Stimulated activated CD8-positive, alpha-beta memory T cell treated with anti-CD3 and anti-CD28 coated beads, Interleukin-7, amount 100 ng/mL, for 1 hour (primary cell): ENCODE data around the gene ARAP1.

ENCODE experiments used
- DNase-seq, 2 donors: peaks; one replicate each; pipeline ENCODE4 v3.0.0-alpha.2; 2020; ENCODE audit warnings: low read depth in 2 of 2

Gene ARAP1

DNA sequence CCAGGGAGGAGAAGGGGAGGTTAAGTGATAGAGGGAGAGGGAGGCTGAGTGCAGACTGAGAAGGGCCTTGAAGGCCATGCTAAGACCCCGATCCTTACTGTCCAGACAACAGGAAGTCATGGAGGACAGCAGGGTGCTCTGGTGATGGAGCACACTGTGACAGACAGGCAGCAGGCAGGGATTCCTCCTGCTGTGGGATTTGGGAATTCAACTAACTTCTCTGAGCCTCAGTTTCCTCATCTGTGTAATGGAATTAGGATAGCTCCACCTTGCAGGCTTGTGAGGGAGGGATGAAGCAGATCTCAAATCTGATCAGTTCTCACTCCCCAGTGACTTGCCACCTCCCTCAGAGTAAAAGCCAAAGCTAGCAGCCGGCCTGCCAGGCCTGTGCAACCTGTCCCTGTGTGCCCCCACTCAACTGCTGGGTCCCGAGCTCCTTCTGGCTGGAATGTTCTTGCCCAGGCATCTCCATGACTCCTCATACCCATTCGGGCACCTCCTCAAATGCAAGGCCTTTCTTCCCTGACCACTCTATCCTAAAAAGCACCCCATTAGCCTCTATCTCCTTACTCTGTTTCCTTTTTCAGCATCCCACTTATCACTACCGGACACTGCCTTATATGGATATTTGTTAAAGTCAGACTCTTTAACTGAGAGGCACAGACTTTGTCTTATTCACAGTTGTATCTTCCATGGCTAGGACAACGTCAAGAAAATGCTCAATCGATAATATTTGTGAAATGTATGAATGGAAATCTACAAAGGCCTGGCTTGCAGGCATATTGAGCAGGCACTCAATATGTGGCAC lies 9.5 kb downstream of the ARAP1 start:
- DNase-seq, result no peak

DNA sequence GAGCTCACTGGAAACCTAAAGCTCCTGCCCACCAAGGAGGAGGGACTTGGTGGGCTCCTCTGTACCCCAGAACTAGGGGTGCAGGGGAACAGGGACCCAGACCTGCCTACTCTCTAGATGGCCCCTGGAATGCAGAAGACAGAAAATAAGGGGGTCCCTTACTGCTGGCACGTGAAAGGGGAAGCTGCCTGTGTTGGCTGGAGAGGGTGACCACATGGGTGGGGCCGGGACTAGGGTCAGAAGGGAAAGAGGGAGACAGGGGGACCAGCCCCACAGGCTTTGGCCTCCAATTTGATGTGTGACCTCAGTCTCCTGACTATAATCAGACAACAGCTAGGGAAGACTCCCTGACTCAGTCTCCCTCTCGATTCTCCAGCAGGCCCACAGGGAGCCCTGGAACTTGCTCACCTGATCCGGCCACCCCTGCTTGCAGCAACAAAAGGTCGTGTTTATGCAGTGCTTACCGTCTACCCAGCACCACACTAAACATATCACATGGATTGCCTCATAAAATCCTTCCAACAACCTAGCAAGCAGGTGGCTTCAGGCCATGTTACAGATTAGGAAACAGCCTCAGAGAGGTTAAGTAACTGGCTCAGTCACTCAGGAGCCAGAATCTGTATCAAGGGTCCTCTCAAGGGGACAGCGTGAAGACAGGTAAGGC lies 10.2 kb downstream of the ARAP1 start:
- no peak for DNase-seq

DNA sequence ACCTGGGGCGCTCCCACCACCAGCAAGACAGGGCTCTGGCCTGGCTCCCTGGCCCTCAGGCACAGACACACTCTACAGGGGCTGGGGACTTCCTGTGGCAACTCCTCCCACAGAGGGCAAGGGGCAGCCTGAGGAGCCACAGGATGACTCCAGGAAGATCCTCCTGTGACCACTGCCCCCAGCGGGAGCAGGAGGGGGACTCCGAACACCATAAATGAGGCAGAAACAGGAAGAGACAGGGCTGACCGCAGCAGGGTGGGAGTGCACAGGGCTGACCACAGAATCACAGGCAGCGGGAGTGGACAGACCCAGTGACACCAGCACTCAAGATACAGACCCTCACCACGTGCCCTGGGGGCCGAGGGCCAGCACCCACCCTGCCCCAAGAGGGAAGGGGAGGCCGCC lies 10.8 kb downstream of the ARAP1 start:
- no peak for DNase-seq

DNA sequence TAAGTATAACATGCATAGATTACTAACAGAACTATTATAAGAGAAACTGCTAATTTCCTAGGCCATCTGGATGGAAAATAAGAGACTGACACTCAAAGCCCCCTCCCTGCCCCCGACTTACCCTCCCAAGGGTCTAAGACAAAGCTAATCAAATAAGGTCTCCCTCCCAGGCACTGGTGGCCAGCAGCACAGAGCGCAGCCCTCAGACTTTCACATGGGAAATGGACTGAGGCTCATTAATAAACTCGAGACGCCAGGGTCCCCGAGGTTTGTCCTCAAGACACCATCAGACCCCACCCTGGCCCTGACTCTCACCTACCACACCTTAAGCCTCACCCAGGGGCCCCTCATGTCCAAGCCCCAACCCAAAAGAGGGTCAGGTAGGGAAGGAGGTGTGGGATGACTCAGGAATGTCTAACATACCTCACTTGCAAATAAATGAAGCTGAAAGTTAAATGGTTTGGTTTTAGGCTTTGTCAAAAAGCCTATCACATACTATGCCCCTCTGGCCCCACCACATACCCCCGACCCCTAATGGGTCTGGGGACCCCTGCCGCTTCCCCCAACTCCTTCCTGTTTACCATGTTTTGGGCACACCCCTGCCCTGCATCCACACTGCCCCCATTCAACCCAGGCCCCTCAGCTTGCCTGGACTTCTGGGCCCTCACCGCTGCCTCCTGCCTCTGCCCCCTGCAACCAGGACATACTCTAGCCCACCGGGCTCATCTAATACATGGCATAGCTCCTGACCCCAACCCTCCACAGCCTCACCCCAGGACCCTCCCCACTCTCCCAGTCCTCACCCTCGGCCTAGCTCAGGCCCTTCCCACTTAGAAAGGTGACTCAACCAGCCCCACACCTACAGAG lies 11.4 kb downstream of the ARAP1 start:
- no peak for DNase-seq

DNA sequence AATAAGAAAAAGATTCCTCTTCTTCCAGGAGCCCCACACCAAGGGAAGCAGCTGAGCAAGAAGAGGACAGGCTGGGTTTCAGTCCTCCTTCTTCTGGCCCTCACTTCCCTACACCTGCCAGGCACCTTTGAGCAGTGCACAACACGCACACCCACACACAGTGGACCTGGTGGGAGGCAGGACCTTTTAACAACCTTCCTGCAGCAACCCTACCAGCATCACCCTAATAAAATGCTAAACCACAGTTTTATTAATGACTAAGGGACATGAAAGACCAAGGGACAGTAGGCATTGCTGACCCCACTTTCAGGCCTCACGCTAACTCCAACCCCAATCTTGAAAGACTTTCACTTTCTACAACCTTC lies 12.2 kb downstream of the ARAP1 start:
- DNase-seq, result no peak

DNA sequence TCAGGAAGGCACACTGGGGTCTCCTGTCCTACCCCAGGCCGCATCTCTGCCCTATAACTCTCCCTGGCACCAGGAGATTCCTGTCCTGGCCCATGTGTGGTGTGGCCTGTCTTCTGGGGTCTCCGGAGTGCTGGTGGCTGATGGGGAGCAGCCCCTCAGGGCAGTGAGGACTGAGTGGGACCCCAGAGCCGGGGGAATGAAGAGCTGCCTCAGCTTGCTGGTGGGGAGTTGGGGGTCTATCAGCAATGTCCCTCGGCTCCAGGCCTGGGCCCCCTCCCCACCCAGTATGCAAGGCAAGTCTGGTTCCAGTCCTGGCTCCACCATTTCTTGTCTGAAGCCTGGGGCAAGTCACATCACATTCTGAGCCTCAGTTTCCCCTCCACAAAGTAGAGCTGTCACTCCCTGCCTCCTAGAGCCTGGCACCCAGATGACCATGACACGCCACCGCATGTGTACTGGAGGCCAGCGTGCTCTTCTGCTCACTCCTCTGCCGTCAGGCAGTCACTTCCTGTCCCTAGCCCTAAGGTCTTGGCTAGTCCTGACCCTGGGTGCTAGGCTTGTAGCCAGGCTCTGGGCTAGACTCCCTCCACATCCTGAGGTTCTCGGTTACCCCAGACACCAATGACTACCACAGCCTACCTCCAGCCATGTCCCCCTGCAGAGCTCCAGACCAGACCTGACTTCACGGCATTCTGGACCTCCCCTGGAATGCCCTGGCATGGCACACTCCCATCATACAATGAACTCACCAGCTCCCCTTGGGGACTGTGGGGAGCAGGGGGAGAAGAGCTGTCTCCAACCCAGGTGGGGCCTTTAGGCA lies 12.8 kb downstream of the ARAP1 start:
- DNase-seq, result no peak

DNA sequence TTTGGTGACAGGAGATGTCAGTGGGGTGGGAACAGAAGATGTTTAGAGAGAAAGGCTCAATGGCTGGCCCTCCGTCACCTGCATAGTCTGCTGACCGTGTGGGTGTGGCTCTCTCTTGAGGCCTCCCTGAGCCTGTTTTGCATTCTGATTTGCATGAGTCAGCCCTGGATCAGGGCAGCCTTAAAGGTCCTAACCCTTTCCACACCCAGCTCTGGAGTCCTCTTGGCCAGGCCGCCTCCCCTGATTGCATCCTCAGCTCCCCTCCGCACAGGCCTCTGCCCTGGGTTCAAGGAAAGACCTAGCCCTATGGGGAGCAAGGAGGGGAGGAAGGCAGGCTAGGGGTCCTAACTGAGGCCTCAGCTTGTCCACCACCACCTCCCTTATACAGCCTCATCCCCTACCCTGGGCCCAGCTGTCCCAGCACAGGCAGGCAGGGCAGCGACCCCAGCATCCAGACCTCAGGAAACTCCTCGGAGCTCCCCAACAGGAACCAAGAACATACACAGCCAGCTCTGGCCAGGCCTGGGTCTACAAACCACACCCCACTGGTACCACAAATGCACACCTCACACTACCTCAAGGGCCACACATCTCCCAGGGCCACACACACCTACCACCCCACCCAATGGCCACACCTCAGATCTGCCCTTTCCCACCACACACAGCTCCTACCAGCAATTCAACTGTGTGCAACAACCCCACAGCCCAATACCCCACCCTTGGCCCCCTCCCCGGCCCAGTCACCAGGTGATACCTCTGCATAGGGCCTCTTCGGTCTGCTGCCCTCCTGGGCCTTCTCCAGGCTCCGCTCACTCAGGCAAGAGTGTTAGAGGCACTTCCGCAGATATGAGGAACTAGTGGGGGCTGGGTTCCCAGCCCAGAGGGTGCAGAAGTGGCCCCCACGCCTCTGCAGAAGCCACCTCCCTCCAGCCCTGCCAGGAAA lies 13.7 kb downstream of the ARAP1 start:
- no peak for DNase-seq

DNA sequence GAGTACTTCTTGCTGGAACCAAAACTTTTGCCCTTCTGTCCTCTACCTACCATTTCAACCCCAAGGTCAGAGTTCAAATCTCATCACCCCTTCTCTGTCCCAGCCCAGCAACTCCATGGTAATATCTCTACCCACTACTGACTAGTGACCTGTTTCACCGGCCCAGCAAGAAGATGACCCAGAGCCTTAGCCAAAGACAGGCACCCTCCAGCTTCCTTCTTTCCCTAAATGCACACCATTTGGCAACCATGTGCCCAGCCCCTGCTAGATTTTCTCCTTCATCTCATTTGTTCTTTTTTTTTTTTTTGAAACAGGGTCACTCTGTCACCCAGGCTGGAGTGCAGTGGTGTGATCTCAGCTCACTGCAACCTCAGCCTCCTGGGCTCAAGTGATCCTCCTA lies 14.9 kb downstream of the ARAP1 start:
- DNase-seq, result no peak

DNA sequence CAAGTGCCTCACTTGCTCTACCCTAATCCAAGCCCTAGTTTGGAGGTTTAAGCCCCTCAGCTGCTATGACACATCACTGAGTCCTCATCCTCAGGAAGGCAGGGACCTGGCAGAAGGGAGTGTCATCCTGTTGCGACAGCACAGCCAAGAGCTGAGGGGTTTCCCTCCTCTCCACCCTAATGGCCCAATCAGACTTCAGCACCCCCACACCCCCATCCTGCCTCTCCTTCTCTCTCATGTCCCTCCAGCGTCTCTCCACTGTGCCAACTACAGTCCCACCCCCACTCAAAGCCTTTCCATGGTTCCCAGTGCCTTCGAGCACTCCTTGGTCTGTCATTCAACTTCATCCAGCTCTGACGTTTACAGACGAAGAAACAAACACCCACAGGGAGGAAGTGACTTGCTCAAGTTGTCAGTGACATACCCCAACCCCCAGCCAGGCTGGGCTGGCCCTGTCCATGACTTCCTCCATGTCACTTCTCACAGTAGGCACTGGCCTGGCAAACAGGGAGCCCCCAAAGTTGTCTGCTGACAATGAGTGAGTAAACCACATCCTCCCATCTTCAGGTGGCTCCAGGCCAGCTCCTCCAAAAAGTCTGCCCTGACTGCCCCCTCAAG lies 15.6 kb downstream of the ARAP1 start:
- DNase-seq, result peak; percentile 28 to 48

DNA sequence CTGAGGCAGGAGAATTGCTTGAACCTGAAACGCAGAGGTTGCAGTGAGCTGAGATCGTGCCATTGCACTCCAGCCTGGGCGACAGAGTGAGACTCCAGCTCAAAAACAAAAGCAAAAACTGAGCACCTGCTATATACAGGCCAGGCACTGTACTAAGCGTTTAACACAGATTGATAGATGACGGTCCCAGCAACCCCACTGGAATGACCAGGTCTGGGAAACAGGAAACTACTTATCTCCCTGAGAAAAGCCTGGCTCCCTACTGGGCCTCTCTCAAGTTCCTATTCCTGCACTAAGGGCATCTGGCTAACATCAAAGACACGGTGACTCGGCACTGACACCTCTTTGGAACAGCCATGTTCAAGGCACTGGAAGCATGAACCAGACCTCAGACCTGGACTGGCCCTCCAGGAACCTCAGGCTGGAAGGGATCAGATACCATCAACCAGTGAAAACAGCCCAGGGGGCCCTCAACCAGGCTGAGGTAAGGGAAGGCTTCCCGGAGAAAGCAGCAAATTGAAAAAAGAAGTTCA lies 16.6 kb downstream of the ARAP1 start:
- no peak for DNase-seq

DNA sequence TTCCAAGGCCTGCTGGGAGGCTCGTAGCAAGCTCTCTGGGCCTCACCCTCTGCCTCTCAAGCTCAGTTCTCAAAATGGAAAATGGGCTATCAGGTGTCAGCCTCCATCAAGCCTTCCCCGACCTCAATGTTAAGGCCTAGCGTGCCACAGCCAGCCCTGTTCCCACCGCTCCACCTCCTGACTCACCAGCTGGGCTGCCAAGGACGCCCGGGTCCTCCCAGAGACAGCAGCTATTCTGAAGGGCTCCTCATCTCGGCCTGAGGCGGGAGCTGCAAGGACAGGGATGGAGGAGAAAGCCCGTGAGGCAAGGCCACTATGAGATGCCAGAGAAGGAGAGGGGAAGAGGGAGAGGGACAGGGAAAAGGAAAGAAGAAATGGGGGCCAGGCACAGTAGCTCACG lies 19.9 kb downstream of the ARAP1 start:
- DNase-seq, result no peak

DNA sequence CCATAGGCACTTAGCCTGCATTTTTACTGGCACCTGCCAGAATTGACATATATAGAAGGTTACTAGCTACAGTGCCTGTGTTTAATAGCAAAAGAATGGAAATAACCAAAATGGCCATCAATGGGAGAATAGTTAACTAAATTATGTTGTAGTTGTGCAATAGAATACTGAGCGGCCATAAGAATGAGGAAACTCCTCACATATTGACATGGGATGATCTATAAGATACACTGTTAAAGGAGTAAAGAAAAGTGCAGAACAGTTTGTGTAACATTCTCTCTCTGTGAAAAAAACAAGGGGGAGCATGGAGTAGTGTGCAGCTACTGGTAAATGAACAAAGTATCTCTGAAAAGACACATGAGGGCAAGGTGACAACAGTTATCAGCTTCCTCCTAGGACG lies 21.5 kb downstream of the ARAP1 start:
- no peak for DNase-seq

DNA sequence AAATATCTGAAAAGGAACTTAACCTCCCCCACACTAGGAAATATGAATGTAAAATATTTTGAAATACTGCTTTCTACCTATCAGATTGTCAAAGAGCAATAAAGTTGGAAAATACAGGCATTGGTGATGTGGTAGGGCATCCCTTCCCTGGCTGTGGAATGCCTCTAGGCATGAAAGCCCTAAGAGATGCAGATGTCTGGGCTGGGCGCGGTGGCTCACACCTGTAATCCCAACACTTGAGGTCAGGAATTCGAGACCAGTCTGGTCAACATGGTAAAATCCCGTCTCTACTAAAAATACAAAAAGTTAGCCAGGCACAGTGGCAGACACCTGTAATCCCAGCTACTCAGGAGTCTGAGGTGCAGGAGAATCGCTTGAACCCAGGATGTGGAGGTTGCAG lies 22.0 kb downstream of the ARAP1 start:
- no peak for DNase-seq

DNA sequence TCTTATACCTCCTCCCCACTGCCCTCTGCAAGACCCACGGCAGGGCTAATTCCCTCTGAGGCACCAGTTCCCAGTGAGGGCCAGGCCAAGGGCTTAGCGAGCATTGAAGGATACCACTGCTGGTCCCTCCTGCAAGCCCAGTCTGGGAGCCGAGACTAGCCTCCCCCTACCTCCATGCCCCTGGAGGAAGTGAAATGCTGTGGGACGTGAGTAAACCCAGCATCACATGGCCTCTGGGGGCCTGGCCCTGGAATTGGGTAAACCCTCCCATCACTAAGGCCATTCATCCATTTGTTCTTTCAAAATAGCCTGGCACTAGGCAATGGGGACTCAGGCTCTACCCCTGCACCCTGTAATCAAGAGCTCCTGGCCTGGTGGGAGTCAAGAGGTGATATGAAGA lies 24.7 kb downstream of the ARAP1 start:
- DNase-seq, result no peak

DNA sequence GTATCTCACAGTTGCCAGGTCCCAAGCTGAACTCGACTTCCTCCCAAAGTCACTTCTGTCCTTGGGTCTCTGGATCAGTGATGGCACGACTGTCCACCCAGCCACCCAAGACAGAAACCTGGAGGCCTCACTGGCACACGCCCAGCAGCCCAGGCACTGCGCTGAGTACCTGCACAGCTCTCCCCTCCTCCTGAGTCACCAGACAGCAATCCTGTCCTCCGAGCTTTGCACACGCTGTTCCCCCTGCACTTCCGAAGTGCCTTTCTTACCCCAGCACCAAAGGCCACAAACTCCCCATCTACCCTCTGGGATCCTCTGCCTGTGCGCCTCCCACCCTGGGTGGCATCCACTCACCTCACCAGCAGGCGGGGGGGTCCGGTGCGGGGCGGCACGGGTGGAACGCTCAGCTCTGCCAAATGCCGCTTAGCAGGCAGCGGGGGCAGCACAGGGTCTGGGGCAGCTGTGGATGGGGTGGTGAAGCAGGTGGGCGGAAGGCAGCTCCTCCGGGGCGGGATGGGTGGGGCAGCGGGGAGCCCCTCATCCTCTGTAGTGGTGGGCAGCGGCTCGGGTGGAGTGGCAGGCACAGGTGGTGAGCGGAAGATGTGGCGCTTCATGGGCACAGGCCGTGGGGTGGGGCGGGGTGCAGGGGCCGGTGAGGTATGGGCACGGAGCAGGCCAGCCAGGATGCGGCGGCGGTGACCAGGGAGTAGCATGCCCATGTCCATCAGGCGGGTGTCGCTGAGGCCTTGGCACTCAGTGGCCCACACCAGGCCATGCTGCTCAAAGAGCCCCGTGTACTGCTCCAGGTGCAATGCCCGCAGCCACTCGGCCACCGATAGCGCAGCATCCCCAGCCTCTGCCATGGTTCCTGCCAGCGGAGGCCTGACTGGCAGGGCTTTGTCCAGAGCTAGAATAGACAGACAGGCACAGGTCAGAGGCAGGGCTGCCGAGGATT lies 25.7 kb downstream of the ARAP1 start:
- no peak for DNase-seq

DNA sequence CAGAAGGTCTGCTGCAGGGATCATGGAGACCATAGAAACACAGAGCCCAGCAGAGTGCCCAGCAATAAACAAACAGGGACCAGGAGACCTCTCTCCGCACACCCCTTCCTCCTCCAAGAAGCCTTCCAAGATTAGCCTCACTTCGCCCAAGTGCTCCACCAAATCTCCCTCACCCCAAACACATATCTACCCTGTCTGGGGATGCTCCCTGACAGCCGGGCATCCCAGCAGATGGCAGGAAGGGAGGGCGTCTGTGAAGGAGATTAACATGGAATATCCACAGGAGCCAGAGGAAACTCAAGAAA lies 26.5 kb downstream of the ARAP1 start:
- no peak for DNase-seq

DNA sequence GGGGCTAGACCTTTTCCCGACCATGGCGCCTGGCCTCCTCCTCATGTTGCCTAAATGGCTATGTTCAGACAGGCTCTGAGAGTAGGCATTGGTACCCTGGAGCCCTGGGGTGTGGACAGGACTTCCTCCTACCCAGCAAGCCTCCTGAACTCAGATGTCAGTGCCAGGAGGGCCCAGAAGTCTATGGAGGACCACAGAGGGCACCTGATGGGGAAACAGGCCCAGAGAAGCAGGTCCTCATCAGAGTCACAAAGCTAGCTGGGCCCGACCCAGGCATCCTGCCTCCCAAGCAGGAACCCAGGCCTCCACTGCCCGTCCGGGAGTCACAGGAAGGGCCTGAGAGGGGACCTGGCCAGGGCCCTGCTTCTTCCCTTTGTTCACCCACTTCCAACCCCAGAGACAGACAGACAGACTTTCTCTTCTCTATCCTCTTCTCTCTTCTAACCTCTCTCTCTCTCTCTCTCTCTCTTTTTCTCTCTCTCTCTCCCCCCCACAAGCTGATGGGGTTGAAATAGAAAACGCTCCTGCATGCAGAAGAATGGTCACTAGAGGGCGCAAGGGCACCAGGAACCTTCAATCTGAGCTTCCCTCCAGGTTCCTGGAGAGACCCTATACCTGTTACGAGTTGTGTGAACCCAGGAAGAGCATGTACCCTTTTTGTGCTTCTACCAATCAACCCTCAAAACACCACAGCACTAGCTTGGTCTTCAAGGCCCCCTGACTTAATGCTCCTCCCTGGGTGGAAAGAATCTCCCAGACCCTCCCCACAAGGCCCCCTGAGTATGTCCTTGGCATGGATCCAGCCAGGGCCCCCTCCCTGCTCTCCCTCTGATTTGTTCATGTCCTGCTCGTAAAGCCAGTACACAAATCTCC lies 27.1 kb downstream of the ARAP1 start:
- DNase-seq, result peak; percentile 54 to 60

DNA sequence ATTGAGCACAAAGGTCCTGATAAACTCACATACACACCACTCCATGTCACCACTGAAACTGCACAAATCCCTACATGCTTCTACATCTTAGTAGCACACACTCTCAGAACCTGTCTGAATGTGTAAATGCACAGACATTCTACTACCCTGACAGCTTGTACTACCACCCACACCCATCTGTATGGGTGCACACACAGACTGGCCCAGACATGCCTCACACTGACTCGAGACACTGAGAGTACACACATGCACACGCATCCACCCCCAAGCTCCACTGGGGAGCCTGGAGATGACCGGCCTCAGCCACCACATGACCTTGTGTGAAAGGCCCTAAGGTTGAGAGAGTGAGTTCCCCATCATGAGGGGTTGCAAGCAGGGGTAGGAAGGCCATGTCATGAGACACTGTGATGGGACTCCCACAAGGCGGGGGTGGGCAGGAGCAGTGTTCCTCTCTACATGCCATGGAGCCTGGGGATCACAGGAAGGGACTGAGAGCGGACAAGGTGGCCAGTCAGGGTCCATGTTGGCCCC lies 28.1 kb downstream of the ARAP1 start:
- DNase-seq, result no peak
